Colon (tissue), 2 donors: ENCODE results near the gene SAP130.

ENCODE experiments used
- FAIRE-seq: peaks from 2 replicates; lab custom pipeline; 2012; peaks lifted over from hg19 to GRCh38; lab: Jason Lieb, UNC
- donor health status: control.
- donor health status: control.

SAP130 gene

DNA sequence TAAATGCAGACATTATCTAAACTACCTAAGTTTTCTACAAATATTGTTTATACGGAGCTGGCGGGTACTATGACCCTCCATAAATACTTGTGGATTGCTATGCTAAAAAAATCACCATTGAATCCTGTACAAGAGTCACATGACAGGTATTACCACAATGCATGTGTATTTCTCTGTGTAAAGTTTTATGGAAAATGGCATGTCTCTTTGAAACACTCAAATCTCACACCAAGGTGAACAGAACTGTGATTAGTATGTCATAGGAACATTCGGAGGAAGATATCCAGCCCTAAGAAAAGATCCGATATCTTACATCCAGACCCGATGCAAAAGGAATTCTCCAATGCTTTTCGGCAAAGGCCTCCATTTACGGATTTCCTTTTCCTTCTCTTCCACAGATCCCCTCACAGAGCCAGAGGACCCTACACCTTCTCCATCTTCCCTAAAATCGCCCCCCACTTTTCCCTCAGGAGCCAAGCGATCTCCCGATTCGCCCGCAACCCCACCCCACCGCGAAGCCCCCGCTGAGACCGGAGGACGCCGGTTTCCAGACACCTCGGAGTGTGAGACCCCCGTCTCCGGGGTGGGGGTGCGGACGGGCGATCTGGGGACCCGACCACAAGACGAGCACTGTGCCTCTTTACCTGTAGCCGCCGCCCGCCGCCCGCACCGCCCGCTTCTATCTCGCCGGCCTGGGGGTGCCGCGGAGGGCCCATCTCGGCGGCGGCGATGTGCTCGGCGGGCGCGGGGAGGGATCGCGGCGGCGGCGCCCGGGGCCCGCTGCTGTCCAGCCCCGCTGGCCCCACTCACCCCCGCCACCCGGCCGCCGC lies 1.2 kb downstream of the SAP130 start:
- no peak for FAIRE-seq

- no peak for FAIRE-seq
Measured at GRCh38 chr2:128024816-128025215, 3.0 kb downstream of the SAP130 start.

GRCh38 chr2:128017561-128017960 lies 10.3 kb downstream of the SAP130 start:
- FAIRE-seq, result no peak

- FAIRE-seq, result no peak
Measured at GRCh38 chr2:128016620-128017019, 11.2 kb downstream of the SAP130 start.

- no peak for FAIRE-seq
Measured at GRCh38 chr2:128012698-128013097, 15.2 kb downstream of the SAP130 start.

GRCh38 chr2:128008074-128008672 lies 19.7 kb downstream of the SAP130 start:
- FAIRE-seq, result no peak

- FAIRE-seq, result no peak
Measured at GRCh38 chr2:128004509-128004908, 23.4 kb downstream of the SAP130 start.

DNA sequence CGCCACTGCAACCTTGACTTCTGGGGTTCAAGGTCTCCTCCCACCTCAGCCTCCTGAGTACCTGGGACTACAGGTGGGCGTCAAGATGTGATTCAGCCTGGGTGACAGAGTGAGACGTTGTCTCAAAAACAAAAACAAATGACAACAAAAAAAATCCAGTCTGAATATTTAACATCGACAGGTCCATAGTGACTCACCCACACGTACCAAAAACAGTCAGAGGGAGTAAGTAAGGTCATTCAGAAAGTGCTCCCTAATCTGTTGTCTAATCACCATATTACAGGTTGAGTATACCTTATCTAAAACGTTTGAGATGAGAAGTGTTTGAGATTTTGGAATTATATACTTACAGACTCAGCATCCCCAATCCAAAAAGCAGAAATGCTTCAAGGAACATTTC lies 24.4 kb downstream of the SAP130 start:
- FAIRE-seq, result no peak

DNA sequence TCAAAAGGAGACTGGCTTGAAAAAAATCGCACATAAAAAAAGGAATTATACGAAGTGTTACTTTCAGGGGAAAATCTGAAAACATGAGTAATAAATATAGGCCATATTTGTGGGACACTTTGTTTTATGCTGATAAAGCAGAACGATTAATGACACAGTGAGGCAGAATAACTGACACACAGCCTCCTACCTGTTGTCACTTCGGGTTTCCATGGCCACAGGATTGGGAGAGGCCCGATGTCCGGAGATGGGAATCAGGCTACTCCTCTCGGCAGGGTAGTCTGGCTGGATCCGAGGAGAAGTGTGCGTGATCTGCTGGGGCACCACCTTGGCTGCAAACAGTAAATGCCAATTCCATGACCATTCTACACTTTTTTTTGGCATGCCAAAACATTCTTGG lies 31.7 kb downstream of the SAP130 start:
- FAIRE-seq, result no peak

DNA sequence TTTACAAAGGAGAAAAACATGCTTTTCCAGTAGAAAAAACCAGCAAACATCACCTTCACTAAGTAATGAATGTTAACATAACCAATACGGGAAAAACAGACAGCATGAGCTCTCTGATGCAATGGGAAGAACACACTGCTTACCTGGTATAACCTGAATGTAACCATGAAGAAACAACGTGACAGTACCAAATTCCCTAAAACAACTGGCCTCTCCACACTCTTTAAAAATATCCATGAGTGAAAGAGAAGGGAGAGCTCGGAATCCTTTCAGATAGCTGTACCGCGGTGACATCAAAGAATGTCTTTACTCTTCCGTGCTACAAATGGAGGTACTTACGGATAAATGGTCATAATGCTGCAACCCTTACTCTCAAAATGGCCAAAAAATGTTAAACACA lies 32.1 kb downstream of the SAP130 start:
- FAIRE-seq, result no peak

DNA sequence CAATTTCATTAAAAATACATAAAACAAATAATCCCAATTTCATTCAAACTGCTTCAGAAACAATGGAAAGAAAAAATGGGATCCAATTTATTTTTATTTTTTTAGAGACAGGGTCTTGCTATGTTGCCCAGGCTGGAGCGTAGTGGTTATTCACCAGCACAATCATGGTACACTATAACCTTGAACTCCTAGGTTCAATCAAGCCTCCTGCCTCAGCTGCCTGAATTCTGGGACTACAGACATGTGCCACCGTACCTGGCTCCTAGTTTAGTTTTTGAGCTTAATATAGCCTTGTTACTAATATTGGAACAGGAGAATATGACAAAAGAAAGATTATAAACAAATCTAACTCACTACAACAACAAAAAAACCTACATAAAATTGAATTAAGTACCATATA lies 34.2 kb downstream of the SAP130 start:
- no peak for FAIRE-seq

GRCh38 chr2:127991742-127992141 lies 36.1 kb downstream of the SAP130 start:
- no peak for FAIRE-seq

DNA sequence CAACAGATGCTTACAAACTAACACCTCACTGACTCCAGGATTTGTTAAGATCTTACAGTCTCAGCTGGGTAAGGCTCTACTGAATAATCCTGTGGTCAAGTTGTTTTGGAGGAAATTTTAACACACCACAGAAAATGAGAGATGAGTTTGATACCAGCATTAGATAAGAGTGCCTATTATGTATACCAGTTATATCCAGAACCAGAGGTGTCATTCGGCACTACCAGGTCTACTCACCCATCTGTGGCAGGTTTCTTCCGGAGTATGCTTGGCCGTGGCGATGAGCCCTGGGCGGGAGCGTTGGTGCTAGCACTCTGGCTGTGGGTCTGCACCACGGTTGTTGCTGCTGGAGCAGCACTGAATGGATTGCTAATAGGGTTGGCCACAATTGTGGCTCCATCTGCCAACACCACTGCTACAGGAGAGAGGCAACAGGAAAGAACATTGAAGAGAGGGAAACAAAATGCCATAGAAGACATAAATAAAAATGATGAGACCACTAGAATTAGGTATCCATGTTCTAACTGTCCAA lies 41.2 kb downstream of the SAP130 start:
- no peak for FAIRE-seq

- FAIRE-seq, result no peak
Measured at GRCh38 chr2:127985735-127986134, 42.1 kb downstream of the SAP130 start.

DNA sequence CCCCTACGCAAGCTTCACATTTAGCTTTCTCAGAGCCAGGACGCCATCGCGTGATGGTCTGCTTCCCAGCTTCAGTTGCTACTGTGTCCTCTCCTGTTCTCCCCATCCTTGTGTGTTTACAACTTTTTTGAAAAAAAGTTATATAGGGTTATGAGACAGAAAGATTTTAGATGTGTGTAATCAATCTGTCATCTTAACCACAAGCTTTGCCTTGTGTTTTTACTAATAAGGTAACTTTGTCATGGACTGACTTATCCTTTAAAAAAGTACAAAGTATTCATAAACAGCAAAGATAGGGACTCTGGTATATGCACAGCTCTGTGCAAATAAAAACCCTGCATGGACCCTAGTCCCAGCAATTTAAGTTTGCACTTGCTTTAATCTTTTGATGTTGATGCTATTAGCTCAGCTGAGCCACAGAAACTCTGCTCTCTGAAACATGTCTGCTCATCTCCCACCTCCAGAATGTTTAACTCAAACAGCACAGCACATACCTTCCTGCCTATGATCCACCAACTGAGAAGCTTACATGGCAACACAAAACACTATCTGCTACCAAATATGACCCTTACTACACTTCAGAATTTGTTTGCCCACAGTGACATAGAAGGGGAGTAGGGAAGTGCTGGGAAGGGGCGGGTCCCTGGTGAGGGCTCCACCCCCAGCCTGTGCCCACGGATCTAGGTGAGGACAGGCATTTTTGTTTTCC lies 42.7 kb downstream of the SAP130 start:
- no peak for FAIRE-seq

DNA sequence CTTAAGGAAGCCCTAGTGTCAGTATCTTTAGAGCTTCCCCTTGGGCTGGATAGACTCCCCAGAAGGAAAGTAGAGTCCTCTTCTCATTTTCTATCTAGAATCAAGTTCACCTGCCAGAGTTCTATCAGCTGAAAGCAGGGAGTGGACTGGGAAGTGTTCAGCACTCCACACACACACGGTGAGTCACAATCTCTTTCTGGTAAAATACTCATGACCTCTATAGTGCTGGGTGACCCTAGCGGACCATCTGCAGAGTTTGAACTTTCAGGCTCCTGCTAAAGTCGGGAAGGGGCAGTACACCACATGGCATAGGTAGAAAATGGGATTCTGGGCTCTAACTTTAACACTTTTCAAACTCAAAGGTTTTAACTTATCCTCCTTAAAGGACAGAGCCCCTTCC lies 43.3 kb downstream of the SAP130 start:
- no peak for FAIRE-seq

- no peak for FAIRE-seq
Measured at GRCh38 chr2:127969446-127969845, 58.4 kb downstream of the SAP130 start.

DNA sequence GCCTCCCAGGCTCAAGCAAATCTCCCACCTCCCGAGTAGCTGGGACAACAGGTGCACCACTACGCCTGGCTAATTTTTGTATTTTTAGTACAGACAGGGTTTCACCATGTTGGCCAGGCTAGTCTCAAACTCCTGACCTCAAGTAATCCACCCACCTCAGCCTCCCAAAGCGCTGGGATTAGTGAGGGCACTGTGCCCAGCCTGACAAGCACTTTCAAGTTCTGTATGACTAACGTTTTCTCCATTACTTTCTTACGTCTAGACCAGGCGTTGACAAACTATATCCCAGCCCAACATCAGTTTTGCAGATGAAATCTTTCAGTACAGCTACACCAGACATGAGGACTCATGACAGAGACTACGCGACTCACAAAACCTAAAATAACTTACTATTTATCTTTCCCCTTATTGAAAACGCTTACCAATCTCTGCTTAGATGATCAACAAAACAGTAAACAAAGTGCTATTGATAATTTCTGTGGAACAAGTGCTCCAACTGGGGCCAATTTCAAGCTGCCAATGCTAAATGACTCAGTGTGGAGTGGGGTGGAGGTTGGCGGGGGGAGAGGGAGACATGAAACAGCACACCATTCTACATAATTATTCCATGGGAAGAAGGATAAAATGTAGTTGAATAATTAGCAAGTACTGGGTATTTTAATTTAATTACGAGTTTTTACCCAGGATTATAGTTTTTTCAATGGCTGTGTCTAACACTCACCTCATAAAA lies 59.1 kb downstream of the SAP130 start:
- no peak for FAIRE-seq

DNA sequence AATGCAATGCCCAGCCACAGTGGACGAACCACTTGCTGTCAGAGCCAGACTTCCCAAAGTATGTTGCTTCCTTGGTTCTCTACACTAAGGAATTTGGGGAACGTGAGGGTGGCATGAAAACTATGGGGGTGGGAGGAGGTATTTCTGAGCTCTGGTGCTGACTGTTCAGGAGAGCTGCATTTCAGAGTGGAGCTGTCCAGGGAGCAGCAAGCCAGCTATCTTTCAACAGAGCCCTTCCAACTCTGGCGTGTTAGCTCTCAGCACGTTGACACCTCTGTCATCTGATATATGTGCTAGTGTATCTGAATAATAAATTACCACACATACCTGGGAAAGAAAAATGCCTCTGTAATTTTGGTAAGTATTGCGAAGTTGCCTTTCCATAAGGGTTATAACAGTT lies 66.1 kb downstream of the SAP130 start:
- FAIRE-seq, result no peak

DNA sequence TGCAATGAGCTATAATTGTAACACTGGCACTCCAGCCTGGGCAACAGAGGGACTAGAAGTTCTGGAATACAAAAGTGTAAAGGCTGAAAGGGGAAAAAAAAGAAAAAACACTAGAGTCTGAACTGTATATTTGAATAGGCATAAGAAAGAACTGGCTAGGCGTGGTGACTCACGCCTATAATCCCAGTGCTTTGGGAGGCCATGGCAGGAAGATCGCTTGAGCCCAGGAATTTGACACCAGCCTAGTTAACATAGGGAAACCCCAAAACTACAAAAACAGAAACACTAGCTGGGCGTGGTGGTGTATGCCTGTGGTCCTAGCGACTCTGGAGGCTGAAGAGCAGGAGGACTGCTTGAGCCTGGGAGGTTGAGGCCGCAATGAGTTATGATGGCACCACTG lies 70.6 kb downstream of the SAP130 start:
- no peak for FAIRE-seq

- no peak for FAIRE-seq
Measured at GRCh38 chr2:127954857-127955256, 73.0 kb downstream of the SAP130 start.

GRCh38 chr2:127953849-127954248 lies 74.0 kb downstream of the SAP130 start:
- no peak for FAIRE-seq
